ENCODE data around the gene RANBP3. TPM values are rescaled to one million over a fixed set of nuclear protein-coding genes. Genes with fewer than 3 reads are reported as not detected.

RANBP3 gene
- total RNA-seq, 1 experiment from 2014 or later = 62.4 TPM

DNA sequence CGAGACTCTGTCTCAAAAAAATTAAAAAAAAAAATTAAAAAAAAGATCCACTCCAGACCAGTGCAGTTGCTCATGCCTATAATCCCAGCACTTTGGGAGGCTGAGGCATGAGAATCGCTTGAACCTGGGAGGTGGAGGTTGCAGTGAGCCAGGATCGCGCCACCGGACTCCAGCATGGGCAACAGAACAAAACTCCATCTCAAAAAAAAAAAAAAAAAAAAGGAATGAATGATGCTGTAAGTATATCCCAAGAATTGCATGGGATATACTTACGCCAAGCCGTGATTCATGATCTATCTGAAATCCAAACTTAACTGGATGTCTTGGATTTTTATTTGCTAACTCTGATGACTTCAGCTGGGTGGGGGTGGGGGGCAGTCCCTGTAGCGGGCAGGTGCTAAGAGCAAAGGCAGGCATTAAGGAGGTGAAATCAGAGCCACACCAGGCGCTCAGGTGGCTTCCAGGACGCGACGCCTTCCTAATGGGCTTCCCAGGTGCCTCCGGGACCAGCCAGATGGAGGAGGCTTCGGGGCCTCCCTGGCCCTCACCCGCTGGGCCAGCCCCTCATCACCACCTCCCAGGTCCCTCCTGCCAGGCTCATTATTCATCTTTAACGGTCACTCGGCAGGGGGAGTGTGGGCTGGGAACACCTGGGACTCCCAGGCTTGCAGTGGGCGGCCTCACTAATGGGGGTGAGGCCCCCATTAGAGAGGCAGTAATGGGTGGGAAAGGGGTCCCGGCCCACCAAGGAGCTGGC, 96.2 kb downstream of the RANBP3 start:
- TF ChIP-seq REST (IDR thresholded peaks at IDR 0.05; ENCODE audit: low read depth) (no peak), SIN3A (IDR thresholded peaks at IDR 0.05; ENCODE audit: low read depth) (no peak), SRF (IDR thresholded peaks at IDR 0.05; ENCODE audit: low read depth) (no peak), CEBPB (IDR thresholded peaks at IDR 0.05; ENCODE audit: low read depth) (no peak), ATF3 (IDR thresholded peaks at IDR 0.05) (no peak), EZH2 (IDR thresholded peaks at IDR 0.05) (no peak), JUND (IDR thresholded peaks at IDR 0.05) (no peak), TCF7L2 (IDR thresholded peaks at IDR 0.05; ENCODE audit: borderline replicate concordance, extremely low read depth, insufficient read depth, insufficient read length) (no peak), ELF1 (IDR thresholded peaks at IDR 0.05; ENCODE audit: borderline replicate concordance, low read depth) (no peak), EZH2phosphoT487 (IDR thresholded peaks at IDR 0.05; ENCODE audit: borderline replicate concordance) (no peak)
- TF ChIP-seq, protein P1, sequence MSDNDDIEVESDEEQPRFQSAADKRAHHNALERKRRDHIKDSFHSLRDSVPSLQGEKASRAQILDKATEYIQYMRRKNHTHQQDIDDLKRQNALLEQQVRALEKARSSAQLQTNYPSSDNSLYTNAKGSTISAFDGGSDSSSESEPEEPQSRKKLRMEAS (IDR thresholded peaks at IDR 0.05) = no peak
- Histone ChIP-seq H2AFZ (ENCODE audit: low read depth, low read length, poor library complexity, severe bottlenecking) (no peak overlapping the region), H3K9me2 (ENCODE audit: insufficient read depth) (no peaks in the 10 kb centered on the region), H3K9ac (ENCODE audit: low read length) (no peak overlapping the region), H3K4me3 (replicated peaks in 1 of 2; ENCODE audit: low read depth in 1 of 2, low read length in 2 of 2) (no peak overlapping the region), H3K4me2 (ENCODE audit: low read length) (no peak overlapping the region), H3K27ac (ENCODE audit: low read depth, low read length) (no peak overlapping the region), H3K79me2 (ENCODE audit: insufficient read depth, low read length) (no peaks in the 10 kb centered on the region), H3K36me3 (ENCODE audit: control insufficient read depth in 1 of 2, insufficient read depth in 2 of 2, low read length in 2 of 2) (no peaks in the 10 kb centered on the region), H3K27me3 (ENCODE audit: insufficient read depth, low read length) (no peaks in the 10 kb centered on the region), H3K9me3 (ENCODE audit: control insufficient read depth in 1 of 2, insufficient read depth in 1 of 2, low read depth in 1 of 2, low read length in 2 of 2) (no peaks in the 10 kb centered on the region), H3K4me1 (ENCODE audit: control insufficient read depth in 1 of 2, insufficient read depth in 2 of 2, low read length in 2 of 2) (peaks cover 5 to 8% of the 10 kb centered on the region in 2 experiments), H4K20me1 (ENCODE audit: insufficient read depth) (no peaks in the 10 kb centered on the region)
- CTCF ChIA-PET = interaction anchor here (4.5 kb wide), 1 partner anchor 78 kb away, joined by 15 read pairs; the partner anchor contains the start of gene NRTN
- RAD21 ChIA-PET (ENCODE audit: low non-redundant PET in 1 of 2, low total read pairs in 2 of 2, uncharacterized antibody in 2 of 2, unreplicated experiment in 2 of 2) = interaction anchor here in 1 of 2 experiments (0.7 kb wide), 1 partner anchor 53 kb away, joined by 6 read pairs; no protein-coding TSS in a partner anchor
- POLR2A ChIA-PET = no interaction called here
- DNase-seq (ENCODE audit: low read depth, low spot score) (no peak), ATAC-seq (no peak)
- no TSS peak for BruUV-seq (replicated peaks)
- intact Hi-C loops (cut with micrococcal nuclease) = no loop called here

Data from HCT116 (cell line).